HL-60/S4 treated with phorbol 12-myristate 13-acetate at 8.2 ng/mL for 4 days and 3 days (cell line): Measurements from ENCODE around the gene TTL.
"Not testable (repeated sequence)": the region's sequence is repeated elsewhere in the genome, so short reads cannot be mapped to it uniquely, and the experiment has no call there.

Source experiments
- in situ Hi-C: fragments of 300-500 bp; cut with MboI; formaldehyde crosslinking; loops from 2 replicates; pipeline ENCODE4 v1.15.0; 2022; ENCODE audit warnings: low sequenced_read_pairs

TTL gene

DNA sequence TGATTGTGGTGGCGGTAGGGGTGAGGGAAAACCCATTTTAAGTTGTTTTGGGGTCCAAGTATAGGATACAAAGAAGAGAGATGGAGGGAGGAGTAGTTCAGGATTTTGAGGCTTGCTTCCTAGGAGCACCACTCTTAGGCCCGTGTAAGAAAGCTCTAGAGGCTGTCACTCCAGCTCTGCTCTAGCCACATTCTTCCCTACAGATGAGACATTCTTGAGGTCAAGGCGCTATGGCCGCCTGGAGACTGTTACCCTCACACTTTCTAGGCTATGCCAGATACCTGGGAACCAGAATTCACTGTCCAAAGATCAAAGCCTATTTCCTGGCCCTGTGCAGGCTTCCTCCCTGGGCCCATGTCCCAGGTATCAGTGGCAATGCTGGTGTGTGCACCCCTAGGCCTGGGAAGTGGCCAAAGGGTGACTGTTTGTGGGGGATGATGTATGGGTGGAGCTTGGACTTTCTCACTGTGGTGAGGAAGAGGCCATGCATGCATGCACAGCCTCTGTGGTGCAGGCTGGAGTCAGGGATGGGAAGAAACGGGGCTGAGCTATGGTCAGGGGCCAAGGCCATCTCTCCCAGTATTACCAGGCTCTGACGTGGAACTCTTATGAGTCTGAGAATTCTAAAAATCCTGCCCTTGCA is 7.0 kb upstream of the TTL start:
- in situ Hi-C loops: no loop called here

DNA sequence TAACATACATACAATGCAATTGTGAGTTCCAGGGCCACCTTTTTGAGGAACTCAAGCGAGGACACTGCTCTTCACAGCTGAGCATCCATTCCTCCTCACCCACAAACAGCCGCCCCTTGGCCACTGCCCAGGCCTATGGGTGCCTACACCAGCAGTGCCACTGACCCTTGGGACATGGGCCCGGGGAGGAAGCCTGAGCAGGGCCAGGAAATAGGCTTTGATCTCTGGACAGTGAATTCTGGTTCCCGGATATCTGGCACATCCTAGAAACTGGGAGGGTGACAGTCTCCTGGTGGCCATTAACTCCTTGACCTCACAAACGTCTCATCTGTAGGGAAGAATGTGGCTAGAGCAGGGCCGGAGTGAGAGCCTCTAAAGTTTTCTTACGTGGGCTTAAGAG is 5.5 kb upstream of the TTL start:
- in situ Hi-C loops: no loop called here

DNA sequence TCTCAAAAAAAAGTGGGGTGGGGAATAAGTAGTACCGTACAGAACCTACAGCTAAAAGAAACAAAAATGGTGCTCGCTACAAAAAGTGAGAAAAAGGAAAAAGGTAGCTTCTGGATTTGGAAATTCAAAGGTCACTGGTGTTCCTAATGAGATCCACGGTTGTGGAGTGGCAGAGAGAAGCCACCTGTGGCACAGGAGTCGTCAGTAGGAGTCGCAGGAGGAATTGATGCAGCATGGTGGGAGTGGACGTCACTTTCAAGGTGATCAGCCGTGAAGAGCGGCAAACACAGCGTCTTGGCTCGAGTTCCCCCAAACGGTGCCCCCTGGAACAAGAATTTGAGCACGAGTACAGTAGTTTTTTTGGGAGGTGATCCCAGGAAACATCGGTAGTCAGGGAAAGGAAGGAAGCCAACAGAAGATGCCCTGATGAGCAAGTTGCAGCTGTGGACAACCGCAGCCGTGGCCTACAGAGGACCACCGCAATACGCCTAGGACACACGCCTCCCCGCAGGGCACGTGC is 1.4 kb upstream of the TTL start:
- in situ Hi-C loops: no loop called here

DNA sequence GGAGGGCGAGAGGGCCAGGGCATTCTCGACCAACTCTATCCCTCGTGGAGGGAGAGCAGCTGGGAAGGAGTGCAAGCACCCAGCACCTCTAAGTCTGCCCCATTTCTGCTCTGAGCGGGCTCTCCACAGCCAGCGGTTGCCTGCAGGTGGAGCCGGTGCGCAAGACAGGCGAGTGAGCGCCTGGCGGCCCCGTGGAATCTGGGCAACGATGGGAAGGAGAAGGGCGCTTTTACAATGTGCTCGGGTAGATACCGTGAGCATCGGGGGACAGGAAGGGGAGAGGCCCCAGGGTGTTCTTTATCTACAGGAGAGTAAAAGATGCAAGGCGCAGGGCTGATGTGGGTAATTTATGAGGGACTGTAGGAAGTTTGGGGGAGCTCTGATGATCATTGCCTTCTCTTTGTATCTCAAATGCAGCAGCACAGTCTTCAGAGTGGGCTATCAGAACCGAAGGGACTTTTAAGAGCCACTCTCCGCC is 867 bp upstream of the TTL start:
- in situ Hi-C loops: no loop called here

DNA sequence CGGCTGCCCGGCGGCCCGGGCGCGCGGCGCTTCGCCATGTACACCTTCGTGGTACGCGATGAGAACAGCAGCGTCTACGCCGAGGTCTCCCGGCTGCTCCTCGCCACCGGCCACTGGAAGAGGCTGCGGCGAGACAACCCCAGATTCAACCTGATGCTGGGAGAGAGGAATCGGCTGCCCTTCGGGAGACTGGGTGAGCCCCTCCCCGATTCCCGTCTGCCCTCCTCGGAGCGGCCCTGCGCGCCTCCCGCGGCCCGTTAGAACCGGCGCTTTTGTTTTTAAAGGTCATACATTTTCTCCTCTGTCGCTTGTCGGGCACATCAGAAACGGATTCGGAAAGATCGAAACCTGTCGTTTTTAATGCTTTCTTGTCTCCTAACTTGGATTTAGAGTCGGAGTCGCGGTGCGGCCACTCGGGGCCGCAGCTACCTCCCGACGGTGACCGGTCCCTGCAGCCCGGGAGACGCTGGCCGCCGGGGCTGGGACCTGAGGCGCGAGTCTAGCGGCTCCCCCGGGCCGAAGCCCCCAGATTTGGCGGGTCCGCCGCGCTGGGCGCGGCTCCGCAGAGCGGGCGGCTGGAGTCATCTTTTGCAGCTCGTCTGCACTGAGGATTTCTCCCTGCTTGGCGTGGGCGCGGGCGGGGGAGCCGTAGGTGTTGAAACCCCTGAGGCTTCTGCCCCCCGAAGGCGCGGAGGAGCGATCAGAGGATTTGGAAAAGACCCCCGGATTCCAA is 519 bp downstream of the TTL start:
- in situ Hi-C loops: no loop called here

DNA sequence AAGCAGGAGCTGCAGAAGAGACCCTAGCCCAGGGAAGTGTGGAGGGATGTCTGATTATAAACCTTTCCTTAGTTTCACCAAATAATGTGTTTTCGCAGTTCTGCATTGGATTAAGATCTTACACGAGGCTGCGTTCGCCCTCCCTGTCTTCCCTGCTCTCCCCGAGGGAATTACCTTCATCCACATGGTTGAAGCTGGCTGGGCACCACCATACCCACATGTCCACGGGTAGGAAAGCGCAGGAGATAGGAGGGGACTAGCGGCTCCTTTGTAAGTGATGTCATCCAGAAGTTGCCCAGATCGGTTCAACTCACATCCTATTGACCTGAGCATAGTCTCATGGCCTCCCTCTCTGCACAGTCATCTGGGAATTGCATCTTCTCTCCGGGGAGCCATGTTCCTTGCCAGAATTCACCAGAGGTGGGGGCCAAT is 1.1 kb downstream of the TTL start:
- in situ Hi-C loops: no loop called here

DNA sequence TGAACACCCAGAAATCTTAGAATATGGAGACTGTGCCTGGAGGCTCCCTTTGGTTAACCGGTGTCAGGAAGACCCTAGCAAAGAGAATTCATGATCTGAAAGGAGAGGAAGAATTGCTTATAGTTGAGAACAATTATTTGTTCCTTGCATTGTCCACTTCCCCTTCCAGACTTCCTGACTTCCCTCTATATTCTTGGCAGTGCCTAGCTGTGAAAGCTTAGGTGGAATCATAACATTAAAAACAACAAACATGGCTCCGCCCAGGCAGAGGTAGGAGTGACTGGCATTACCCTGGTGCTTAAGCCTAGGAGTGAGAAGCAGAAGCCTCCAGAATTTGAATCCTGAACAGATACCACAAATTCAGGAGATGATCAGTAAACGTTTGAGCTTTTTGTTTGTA is 1.9 kb downstream of the TTL start:
- in situ Hi-C loops: no loop called here

DNA sequence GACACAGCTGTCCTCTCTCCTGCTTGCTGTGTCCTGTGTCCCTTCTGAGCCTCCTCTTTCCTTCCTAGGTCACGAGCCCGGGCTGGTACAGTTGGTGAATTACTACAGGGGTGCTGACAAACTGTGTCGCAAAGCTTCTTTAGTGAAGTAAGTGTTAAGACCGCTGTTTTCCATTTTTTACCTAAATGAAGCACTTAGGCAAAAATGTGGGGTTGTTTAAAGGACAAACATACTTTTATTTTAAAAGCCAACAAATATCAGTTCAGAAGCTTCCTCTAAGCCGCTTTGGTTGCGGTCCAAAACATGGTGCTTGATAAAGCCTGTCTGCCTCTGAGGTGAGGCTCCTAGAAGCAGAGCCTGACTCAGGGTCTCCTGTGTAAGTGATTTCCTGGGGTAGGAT is 3.9 kb downstream of the TTL start:
- in situ Hi-C loops: no loop called here

DNA sequence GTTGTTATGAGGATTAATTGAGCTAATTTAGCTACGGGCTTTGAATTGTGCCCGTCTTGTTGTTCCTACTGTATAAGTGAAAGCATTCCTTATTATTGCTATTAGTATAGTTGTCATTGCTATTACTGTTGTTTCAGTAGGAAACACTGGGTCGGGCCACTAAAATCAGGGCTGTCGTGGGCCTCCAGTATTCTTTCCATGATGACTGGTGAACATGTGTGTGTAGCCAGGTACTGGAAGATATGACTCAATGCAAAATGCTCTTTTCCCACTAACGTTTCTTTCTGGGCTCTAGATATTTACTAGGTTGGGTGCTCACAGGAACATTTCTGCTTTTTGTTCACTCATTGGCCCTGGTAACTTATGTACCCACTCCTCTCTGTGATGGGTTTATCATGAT is 4.9 kb downstream of the TTL start:
- in situ Hi-C loops: no loop called here

DNA sequence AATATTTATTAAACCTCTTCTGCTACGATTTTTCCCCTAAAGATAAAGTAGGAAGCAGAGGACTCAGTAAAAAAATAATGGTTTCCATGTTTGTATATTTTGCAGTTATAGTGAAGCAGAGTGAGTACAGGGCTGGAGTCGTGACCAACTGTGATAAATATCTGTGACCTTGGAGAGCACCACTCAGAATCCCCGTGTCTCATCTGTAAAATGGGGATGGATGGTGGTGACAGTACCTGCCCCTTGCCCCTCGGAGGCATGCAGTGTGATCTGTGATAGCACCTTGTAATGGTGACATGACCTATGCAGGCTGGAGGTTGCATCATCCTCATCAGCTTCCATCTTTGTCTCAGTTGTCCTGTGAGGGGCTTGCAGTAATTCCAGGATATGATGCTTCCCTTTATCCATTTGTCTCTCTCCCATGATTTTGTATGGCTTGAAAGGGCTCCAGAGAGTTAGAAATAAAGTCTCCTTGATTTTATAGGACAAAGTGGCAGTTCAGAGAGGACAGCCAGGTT is 5.5 kb downstream of the TTL start:
- in situ Hi-C loops: no loop called here

DNA sequence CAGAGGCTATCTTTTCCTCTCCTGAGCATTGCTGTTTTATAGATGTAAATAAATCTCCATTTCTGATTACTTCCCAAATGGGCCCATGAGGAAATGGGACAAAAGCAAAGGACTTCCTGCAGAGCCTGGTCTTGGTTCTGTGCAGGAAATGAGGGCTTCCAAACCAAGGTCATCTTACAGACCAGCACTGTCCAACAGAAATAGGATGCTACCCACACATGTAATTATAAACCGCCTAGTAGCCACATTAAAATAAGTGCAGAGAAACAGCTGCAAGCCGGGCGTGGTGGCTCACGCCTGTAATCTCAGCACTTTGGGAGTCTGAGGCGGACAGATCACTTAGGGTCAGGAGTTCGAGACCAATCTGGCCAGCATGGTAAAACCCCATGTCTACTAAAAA is 6.2 kb downstream of the TTL start:
- in situ Hi-C loops: no loop called here

DNA sequence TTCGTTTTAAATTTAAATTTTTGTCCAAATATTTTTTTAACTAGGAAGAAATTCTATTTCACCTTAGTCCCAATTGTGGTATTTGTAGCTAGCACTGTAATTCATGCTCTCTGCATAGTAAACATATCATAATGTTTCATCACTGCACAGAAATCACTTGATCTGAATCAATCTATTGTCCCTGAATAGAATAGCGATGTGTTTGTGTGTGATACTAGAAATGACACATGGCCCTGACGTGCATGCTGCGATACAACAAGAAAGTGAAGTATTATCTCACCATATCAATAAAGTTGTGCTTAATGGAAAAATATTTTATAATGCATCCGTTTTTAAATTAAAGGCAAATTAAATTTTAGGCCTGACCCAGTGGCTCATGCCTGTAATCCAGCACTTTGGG is 10.0 kb downstream of the TTL start:
- in situ Hi-C loops: no loop called here

DNA sequence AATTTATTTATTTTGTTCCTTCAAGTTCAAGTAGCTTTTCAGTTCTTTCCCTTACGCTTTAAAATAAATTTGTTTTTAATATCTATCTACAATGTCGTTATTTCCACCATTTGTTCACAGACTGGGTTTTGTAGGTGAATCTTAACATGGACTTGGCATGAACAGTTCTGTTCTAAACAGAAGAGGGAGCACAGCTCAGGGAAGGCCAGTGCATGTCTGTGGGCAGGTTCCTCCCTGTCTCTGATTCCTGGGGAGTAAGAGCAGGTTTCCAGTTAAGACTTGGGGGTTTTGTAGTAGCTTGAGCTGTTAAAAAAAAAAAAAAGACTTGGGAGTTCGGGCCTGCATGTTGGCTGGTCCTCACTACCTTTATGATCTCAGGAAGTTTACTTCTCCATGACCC is 11.1 kb downstream of the TTL start:
- in situ Hi-C loops: no loop called here

DNA sequence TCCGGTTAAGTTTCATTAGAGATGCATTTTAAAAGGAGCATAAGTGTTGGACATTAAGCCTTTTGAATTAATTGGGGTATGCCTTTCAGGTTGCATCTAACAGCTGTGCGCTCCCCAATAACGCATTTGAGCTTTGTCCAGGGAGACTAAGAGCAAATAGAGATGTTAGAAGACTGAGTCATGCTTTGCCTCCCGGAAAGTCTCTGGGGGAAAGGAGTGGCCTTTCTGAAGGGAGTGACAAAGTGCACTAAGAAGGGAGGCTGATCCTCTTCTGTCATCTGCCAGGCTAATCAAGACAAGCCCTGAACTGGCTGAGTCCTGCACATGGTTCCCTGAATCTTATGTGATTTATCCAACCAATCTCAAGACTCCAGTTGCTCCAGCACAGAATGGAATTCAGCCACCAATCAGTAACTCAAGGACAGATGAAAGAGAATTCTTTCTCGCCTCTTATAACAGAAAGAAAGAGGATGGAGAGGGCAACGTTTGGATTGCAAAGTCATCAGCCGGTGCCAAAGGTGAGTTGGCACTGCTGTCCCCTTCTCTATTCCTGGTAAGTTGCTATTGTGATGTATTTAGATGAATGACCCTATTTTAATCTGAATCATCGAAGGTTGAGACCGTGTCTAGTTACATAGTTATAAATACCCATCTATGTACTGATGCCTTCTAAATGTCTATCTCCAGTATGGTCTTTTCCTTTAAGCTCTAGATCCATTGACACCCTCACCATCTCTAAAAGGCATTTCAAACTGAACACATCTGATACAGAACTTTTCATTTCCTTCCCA is 12.1 kb downstream of the TTL start:
- in situ Hi-C loops: no loop called here

DNA sequence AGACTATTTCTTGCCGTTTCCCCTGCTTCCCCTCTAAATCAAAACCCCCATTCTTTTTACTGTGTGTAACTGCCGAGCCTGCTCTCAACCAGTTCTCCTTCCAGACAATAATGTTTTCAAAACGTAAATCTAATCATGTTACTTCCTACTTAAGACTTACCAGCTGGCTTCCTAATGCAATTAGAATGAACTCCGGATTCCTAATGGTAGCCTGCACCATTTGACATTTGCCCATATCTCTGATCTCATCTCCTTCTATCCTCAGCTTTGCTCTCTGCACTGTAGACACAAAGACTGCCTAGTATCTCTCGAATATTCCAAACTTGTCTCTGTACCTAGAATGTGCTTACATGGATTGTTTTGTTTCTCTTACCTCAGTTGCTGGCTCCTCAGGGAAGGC is 12.9 kb downstream of the TTL start:
- in situ Hi-C loops: no loop called here

DNA sequence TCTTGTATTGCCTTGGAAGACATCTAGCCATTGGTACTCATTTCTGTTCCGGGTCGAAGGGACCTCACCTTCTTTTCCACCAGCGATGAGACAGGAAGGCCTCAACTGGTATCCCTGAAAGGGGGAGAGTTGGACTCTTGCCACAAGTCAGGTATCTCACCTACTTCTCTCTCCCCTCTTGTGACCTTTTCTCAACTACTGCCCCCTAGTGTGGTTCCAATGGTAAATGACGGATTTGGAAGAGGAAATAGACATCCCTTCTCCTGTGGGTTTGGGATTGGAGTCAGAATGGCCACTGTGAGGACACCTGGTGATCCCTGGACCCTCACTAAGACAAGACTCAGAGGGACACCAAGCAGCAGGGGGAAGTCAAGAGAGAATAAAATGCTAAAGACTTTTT is 13.9 kb downstream of the TTL start:
- in situ Hi-C loops: not testable (repeated sequence)

DNA sequence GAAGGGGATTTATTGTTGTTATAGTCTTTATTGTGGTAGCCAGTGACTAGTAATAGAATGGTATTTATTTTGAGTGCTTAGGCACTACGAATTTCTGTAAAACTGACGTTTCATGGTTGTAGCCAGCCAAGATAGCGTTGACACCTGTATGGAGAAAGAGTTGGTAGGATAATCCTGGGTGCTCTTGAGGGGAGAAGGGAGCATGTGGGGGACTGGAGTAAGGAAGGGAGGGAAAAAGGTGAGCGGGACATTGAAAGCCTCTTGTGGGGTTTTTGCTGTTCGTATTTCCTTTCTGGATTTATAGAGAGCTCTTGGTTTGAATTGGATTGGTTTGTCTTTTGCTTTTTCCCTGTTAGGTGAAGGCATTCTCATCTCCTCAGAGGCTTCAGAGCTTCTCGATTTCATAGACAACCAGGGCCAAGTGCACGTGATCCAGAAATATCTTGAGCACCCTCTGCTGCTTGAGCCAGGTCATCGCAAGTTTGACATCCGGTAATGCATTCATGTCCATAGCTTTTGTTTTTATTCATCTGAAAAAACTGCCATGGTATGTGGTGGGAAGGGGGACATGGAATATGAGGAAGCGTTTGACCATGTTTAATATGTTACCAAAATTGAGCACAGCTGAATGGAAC is 19.0 kb downstream of the TTL start:
- in situ Hi-C loops: not testable (repeated sequence)

DNA sequence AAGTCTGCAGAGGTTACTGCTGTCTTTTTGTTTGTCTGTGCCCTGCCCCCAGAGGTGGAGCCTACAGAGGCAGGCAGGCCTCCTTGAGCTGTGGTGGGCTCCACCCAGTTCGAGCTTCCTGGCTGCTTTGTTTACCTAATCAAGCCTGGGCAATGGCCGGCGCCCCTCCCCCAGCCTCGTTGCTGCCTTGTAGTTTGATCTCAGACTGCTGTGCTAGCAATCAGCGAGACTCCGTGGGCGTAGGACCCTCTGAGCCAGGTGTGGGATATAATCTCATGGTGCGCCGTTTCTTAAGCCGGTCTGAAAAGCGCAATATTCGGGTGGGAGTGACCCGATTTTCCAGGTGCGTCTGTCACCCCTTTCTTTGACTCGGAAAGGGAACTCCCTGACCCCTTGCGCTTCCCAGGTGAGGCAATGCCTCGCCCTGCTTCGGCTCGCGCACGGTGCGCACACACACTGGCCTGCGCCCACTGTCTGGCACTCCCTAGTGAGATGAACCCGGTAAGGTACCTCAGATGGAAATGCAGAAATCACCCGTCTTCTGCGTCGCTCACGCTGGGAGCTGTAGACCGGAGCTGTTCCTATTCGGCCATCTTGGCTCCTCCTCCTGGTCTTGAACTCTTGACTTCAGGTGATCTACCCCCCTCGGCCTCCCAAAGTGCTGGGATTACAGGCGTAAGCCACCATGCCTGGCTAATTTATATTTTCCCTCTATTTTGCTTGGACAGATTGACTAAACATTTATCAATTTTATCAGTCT is 27.5 kb downstream of the TTL start:
- in situ Hi-C loops: not testable (repeated sequence)

DNA sequence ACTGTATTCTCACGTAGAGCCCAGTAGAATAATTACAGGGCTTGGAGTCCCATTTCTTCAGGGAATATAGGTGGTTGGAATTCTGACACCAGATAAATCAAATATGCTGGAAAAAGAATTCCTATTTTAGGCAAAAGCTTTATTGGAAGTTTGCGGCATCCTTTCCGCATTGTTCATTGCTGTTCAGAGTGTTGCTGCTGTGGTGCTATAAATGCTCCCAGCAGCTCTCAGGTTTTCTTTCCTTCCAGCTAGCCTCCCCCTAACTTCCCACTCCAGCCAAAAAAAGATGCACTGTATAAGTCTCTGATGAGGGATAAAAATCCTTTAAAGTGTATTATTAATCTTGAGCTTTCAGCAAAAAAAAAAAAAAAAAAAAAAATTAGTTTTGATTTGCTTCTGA is 34.8 kb downstream of the TTL start:
- in situ Hi-C loops: no loop called here

DNA sequence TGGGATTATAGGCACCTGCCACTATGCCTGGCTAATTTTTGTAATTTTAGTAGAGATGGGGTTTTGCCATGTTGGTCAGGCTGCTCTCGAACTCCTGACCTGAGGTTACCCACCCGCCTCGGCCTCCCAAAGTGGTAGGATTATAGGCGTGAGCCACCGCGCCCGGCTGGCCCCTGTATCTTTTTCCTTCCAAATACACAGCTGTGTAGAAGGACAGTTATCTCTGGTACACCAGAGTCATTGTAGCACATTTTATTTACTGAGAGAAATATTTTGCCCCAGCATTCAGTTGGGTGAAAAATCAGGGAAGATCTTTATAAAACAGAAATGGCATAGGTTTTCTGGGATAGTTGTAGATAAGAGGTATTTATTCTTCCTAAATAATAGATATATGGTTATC is 36.9 kb downstream of the TTL start:
- in situ Hi-C loops: no loop called here
